AG10803 (cell line): ENCODE measurements around the gene GRIA1.
A peak's percentile ranks its signal among the peaks of the same experiment; 100 is the strongest.

Experiments
- DNase-seq: peaks from one replicate; pipeline ENCODE4 v3.0.0; 2010; ENCODE audit warnings: low read depth
- H3K4me3 ChIP-seq: 2 replicates; pipeline ENCODE4 v1.5.1; 2011; ENCODE audit warnings: mild to moderate bottlenecking, low read length, control low read depth
- TF ChIP-seq, protein P1 (sequence below): conservative IDR thresholded peaks from 2 replicates; pipeline ENCODE4 v1.5.1; 2011; ENCODE audit warnings: mild to moderate bottlenecking, low read length, control low read depth, inconsistent platforms

GRIA1 gene

DNA sequence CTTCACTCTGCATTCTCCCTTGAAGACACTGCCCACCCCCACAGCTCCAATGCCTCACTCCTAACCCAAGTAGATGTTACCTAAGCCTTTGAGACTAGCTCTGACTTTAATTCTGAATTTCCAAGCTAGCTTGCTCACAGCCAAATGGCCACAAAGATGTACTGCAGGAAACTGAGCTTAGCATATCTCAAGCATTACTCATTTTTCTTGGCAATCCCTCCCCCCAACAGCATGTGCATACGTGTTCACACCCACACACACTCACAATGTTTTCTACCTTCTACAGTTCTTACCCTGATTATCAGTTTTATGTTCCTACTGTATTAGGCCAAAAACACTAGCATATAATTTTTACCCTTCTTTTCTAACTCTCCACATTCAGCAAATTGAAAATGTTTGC is 13.7 kb upstream of the GRIA1 start:
- TF ChIP-seq, protein P1, sequence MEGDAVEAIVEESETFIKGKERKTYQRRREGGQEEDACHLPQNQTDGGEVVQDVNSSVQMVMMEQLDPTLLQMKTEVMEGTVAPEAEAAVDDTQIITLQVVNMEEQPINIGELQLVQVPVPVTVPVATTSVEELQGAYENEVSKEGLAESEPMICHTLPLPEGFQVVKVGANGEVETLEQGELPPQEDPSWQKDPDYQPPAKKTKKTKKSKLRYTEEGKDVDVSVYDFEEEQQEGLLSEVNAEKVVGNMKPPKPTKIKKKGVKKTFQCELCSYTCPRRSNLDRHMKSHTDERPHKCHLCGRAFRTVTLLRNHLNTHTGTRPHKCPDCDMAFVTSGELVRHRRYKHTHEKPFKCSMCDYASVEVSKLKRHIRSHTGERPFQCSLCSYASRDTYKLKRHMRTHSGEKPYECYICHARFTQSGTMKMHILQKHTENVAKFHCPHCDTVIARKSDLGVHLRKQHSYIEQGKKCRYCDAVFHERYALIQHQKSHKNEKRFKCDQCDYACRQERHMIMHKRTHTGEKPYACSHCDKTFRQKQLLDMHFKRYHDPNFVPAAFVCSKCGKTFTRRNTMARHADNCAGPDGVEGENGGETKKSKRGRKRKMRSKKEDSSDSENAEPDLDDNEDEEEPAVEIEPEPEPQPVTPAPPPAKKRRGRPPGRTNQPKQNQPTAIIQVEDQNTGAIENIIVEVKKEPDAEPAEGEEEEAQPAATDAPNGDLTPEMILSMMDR, result peak; percentile 39
- DNase-seq, result peak; percentile 79
- H3K4me3 ChIP-seq, result no peak overlapping the region

DNA sequence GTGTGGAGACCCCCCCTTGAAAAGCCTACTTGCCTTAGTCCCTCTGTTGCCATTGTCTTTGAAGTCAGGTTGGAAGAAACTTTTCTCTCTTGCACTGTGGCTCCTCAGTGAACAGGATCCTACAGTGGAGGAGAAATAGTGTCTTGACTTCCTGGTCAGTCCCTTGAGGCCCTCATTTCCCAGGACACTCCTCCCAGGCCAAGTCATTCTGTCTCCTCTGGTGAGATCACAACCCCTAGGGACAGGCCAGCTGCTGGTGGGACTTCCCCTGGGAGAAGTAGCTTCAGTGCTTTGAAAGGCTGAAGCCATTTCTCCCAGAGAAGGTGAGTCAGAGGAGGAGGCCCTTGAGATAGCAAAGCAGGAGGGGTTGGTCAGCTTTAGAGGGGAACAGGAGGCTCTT is 10.1 kb upstream of the GRIA1 start:
- TF ChIP-seq, protein P1, result no peak
- no peak overlapping the region for H3K4me3 ChIP-seq
- DNase-seq, result peak; percentile 48

- no peak overlapping the region for H3K4me3 ChIP-seq
- DNase-seq, result no peak
- TF ChIP-seq, protein P1, result no peak
Measured at GRCh38 chr5:153483482-153483881, 7.0 kb upstream of the GRIA1 start.

GRCh38 chr5:153485641-153486040 is 4.8 kb upstream of the GRIA1 start:
- TF ChIP-seq, protein P1, result no peak
- H3K4me3 ChIP-seq, result no peak overlapping the region
- DNase-seq, result no peak

DNA sequence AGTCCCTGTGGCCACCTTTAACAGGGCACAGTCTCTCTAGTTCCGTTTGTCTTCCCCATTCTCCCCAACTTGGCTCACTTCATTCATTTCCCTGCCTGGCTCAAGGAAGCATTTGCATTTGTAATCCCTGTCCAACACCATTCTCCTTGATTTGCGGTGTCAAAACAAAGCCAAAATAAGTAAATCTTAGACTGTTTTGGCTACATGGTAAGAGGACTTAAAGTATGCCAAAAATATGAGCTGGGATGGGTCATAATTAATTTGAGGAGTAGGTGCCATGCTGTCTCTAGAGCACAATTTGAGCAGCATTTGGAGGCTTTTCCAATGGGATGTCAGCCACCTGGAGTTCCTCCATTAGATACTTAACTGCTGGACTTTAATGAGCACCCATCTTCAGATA is 3.7 kb upstream of the GRIA1 start:
- no peak overlapping the region for H3K4me3 ChIP-seq
- TF ChIP-seq, protein P1, result no peak
- no peak for DNase-seq

- peak; percentile 43 for DNase-seq
- TF ChIP-seq, protein P1, result no peak
- H3K4me3 ChIP-seq, result no peak overlapping the region
Measured at GRCh38 chr5:153489611-153490010, 859 bp upstream of the GRIA1 start.

DNA sequence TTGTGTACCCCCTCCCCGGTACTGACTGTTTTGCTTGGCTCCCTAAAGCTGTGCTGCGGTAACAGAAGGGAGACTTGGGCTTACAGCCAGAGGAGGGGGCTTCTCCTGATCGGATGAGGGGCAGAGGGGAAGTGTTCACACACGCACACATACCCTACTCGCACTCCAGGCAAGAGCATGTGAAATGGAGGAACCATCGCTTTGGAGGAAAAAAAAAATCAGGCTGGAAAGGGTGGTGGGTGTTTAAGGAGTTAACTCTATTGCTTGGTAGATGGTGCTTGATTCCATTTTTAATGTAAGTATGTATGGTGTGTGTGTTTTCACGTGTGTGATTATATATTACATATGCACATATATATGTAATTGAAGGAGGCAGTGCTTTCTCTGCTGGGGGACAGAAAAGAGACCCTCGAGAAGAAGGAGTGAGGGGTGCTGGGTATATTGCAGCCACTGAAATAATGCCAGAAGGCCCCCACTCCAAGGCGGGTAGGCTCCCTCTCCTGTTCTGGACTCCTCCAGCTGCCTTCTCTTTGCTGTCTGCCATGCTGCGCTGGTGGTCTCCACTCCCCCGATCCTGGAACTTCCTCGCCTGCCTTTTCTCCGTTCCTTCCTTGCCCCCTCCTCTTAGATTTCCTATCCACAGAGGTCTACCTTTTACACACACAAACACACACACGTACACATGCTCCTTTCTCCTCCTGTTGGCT is 721 bp downstream of the GRIA1 start:
- H3K4me3 ChIP-seq, result peak overlapping the region; percentile 66
- DNase-seq, result no peak
- TF ChIP-seq, protein P1, result no peak
